ENCODE measurements around the gene FUBP3.

The FUBP3 gene

DNA sequence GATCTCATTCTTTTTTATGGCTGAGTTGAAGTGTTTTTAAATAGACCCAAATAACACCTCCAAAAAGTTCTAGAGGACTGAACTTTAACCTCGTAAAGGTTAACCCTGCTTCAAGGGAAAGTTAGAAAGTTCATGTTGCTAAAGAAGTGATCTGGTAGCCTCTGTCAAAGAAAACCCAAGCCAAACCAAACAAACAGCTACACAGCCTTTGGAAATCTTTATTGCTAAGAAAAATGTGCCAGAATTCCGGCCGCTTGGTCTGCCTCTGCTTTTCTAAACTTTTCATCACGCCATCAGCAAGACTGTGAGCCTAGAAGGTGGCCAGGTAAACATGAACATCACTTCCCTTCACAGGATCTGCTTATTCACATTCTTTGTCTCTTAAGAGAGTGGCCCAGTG lies 17.9 kb downstream of the FUBP3 start:
- Histone ChIP-seq H3K4me1 (ENCODE audit: low read length) (no peaks in the 10 kb centered on the region), H2AFZ (ENCODE audit: low read length) (no peak overlapping the region), H3K36me3 (replicated peaks; ENCODE audit: insufficient read depth, low read length) (no peaks in the 10 kb centered on the region), H3K27ac (ENCODE audit: low read length) (no peak overlapping the region), H3K9me3 (replicated peaks; ENCODE audit: insufficient read depth, low read length) (no peaks in the 10 kb centered on the region), H3F3A (ENCODE audit: insufficient read depth, low read length) (no peaks in the 10 kb centered on the region; the same call in 1 of the 2 replicates), H3K9ac (ENCODE audit: low read length) (no peak overlapping the region), H3K27me3 (replicated peaks; ENCODE audit: insufficient read depth, low read length) (no peaks in the 10 kb centered on the region), H3K4me2 (ENCODE audit: low read depth, low read length) (no peak overlapping the region), H3K4me3 (ENCODE audit: low read length) (no peak overlapping the region), H3K9me2 (replicated peaks; ENCODE audit: insufficient read depth, low read length) (no peaks in the 10 kb centered on the region), H3K79me2 (ENCODE audit: low read length) (peaks cover 16% of the 10 kb centered on the region), H4K20me1 (ENCODE audit: insufficient read depth, low read length) (no peaks in the 10 kb centered on the region)
- DNase-seq, result no peak
- TF ChIP-seq CTCF (IDR thresholded peaks at IDR 0.05; ENCODE audit: low read length), result no peak
- no peak for TF ChIP-seq EZH2 (optimal IDR thresholded peaks at IDR 0.05; ENCODE audit: low read depth, low read length)
- no peak for TF ChIP-seq EZH2phosphoT487 (IDR thresholded peaks at IDR 0.05; ENCODE audit: low read length)

DNA sequence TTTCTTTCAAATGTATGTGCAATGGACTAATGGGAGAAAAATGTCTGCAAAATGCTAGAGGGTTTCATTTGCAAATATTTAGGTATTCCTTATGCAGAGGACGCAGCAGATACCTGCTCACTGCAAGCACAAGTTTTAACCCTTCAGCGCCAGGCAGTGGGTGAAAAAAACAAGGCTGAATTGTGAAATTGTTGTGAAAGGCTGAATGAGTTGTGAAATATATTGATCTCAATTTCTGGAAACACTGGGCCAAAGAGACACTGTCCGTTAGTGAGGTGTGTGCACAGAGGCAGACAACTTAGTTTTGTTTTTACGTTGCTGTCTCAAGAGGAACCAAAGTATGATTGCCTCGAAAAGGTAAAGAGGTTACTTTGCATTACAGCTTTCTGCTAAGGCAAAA lies 18.8 kb downstream of the FUBP3 start:
- H3K4me3 ChIP-seq (ENCODE audit: low read length), result no peak overlapping the region
- no peak for TF ChIP-seq EZH2 (optimal IDR thresholded peaks at IDR 0.05; ENCODE audit: low read depth, low read length)
- TF ChIP-seq EZH2phosphoT487 (IDR thresholded peaks at IDR 0.05; ENCODE audit: low read length), result no peak
- TF ChIP-seq CTCF (IDR thresholded peaks at IDR 0.05; ENCODE audit: low read length), result no peak
- no peak overlapping the region for H3K9ac ChIP-seq (ENCODE audit: low read length)
- DNase-seq, result no peak
- H3K4me1 ChIP-seq (ENCODE audit: low read length), result no peaks in the 10 kb centered on the region
- H3K27me3 ChIP-seq (replicated peaks; ENCODE audit: insufficient read depth, low read length), result no peaks in the 10 kb centered on the region
- H3K9me3 ChIP-seq (replicated peaks; ENCODE audit: insufficient read depth, low read length), result no peaks in the 10 kb centered on the region
- H3F3A ChIP-seq (ENCODE audit: insufficient read depth, low read length), result no peaks in the 10 kb centered on the region; the same call in 1 of the 2 replicates
- H3K9me2 ChIP-seq (replicated peaks; ENCODE audit: insufficient read depth, low read length), result no peaks in the 10 kb centered on the region
- H3K36me3 ChIP-seq (replicated peaks; ENCODE audit: insufficient read depth, low read length), result no peaks in the 10 kb centered on the region
- peaks cover 8% of the 10 kb centered on the region for H3K79me2 ChIP-seq (ENCODE audit: low read length)
- no peak overlapping the region for H2AFZ ChIP-seq (ENCODE audit: low read length)
- H4K20me1 ChIP-seq (ENCODE audit: insufficient read depth, low read length), result no peaks in the 10 kb centered on the region
- H3K27ac ChIP-seq (ENCODE audit: low read length), result no peak overlapping the region
- no peak overlapping the region for H3K4me2 ChIP-seq (ENCODE audit: low read depth, low read length)

DNA sequence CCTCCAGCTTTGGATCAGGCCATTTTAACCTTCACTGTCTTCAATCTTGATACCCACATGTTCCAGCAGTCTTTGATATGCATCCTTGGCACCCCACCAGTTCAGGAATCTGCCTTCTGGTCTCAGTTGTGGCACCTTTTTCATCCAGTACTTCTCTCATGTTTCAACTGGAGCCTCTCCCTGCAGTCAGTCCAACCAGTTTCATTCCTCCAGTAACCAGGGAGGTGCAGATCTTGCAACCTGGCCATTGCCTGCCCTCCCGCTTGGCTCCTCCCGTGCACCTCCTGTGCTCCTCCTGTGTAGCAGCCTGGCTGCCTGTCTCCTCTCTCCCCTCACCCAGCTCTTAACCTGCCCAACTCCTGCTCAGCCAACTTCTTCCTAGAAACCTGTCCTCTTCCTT lies 20.2 kb downstream of the FUBP3 start:
- H3K79me2 ChIP-seq (ENCODE audit: low read length), result no peaks in the 10 kb centered on the region
- no peaks in the 10 kb centered on the region for H3K4me1 ChIP-seq (ENCODE audit: low read length)
- H3K9me2 ChIP-seq (replicated peaks; ENCODE audit: insufficient read depth, low read length), result no peaks in the 10 kb centered on the region
- no peak overlapping the region for H3K27ac ChIP-seq (ENCODE audit: low read length)
- H2AFZ ChIP-seq (ENCODE audit: low read length), result no peak overlapping the region
- no peak overlapping the region for H3K4me3 ChIP-seq (ENCODE audit: low read length)
- no peak overlapping the region for H3K9ac ChIP-seq (ENCODE audit: low read length)
- H3K27me3 ChIP-seq (replicated peaks; ENCODE audit: insufficient read depth, low read length), result no peaks in the 10 kb centered on the region
- no peaks in the 10 kb centered on the region for H3K36me3 ChIP-seq (replicated peaks; ENCODE audit: insufficient read depth, low read length)
- no peak overlapping the region for H3K4me2 ChIP-seq (ENCODE audit: low read depth, low read length)
- no peaks in the 10 kb centered on the region for H3K9me3 ChIP-seq (replicated peaks; ENCODE audit: insufficient read depth, low read length)
- no peak for TF ChIP-seq CTCF (IDR thresholded peaks at IDR 0.05; ENCODE audit: low read length)
- TF ChIP-seq EZH2phosphoT487 (IDR thresholded peaks at IDR 0.05; ENCODE audit: low read length), result no peak
- TF ChIP-seq EZH2 (optimal IDR thresholded peaks at IDR 0.05; ENCODE audit: low read depth, low read length), result no peak
- no peaks in the 10 kb centered on the region; the same call in 1 of the 2 replicates for H3F3A ChIP-seq (ENCODE audit: insufficient read depth, low read length)
- DNase-seq, result no peak
- no peaks in the 10 kb centered on the region for H4K20me1 ChIP-seq (ENCODE audit: insufficient read depth, low read length)

Measured in MM.1S (cell line).